ENCODE results near the gene CHD9NB.
A peak's percentile ranks its signal among the peaks of the same experiment; 100 is the strongest.
"Not testable (repeated sequence)": the region's sequence is repeated elsewhere in the genome, so short reads cannot be mapped to it uniquely, and the experiment has no call there.

Gene CHD9NB

GRCh38 chr16:53041320-53042051, 11.2 kb downstream of the CHD9NB start:
- Histone ChIP-seq H3K4me1 (ENCODE audit: insufficient read depth, low read length) (peaks cover 8% of the 10 kb centered on the region), H3K9ac (ENCODE audit: low read depth, low read length) (peak overlapping the region; percentile 47; the same call in 1 of the 2 replicates)

GRCh38 chr16:53040788-53041187, 11.9 kb downstream of the CHD9NB start:
- peaks cover 8% of the 10 kb centered on the region for H3K4me1 ChIP-seq (ENCODE audit: insufficient read depth, low read length)

More at GRCh38 chr16:53041320-53042051, 11.2 kb downstream of the CHD9NB start:
- 0 out of 2 replicates have a peak, but pooled peaks cover 2% of the 10 kb centered on the region for H3K36me3 ChIP-seq (ENCODE audit: insufficient read depth, low read length)
- H3K9me3 ChIP-seq (ENCODE audit: control insufficient read depth, insufficient read depth, low read length), result no peaks in the 10 kb centered on the region; the same call in 1 of the 2 replicates

GRCh38 chr16:53036711-53037110, 16.0 kb downstream of the CHD9NB start:
- H3K4me1 ChIP-seq (ENCODE audit: insufficient read depth, low read length); H3K9me3 ChIP-seq (ENCODE audit: control insufficient read depth, insufficient read depth, low read length); H3K9ac ChIP-seq (ENCODE audit: low read depth, low read length); H3K36me3 ChIP-seq (ENCODE audit: insufficient read depth, low read length): not testable (repeated sequence)

More at GRCh38 chr16:53040788-53041187, 11.9 kb downstream of the CHD9NB start:
- 0 out of 2 replicates have a peak, but pooled peaks cover 2% of the 10 kb centered on the region for H3K36me3 ChIP-seq (ENCODE audit: insufficient read depth, low read length)
- H3K9me3 ChIP-seq (ENCODE audit: control insufficient read depth, insufficient read depth, low read length), result no peaks in the 10 kb centered on the region
- no peak overlapping the region for H3K9ac ChIP-seq (ENCODE audit: low read depth, low read length)

GRCh38 chr16:53036066-53036465, 16.6 kb downstream of the CHD9NB start:
- Histone ChIP-seq H3K36me3 (ENCODE audit: insufficient read depth, low read length) (0 out of 2 replicates have a peak, but pooled peaks cover 2% of the 10 kb centered on the region), H3K4me1 (ENCODE audit: insufficient read depth, low read length) (peaks cover 9% of the 10 kb centered on the region), H3K9ac (ENCODE audit: low read depth, low read length) (no peak overlapping the region), H3K9me3 (ENCODE audit: control insufficient read depth, insufficient read depth, low read length) (peaks cover 9% of the 10 kb centered on the region; the same call in 1 of the 2 replicates)

GRCh38 chr16:53035176-53035942, 17.3 kb downstream of the CHD9NB start:
- Histone ChIP-seq H3K36me3 (ENCODE audit: insufficient read depth, low read length) (0 out of 2 replicates have a peak, but pooled peaks cover under 1% of the 10 kb centered on the region), H3K9me3 (ENCODE audit: control insufficient read depth, insufficient read depth, low read length) (peaks cover 9% of the 10 kb centered on the region; the same call in 1 of the 2 replicates), H3K9ac (ENCODE audit: low read depth, low read length) (no peak overlapping the region), H3K4me1 (ENCODE audit: insufficient read depth, low read length) (peaks cover 14% of the 10 kb centered on the region)

- H3K36me3 ChIP-seq (ENCODE audit: insufficient read depth, low read length), result no peaks in the 10 kb centered on the region
- H3K9me3 ChIP-seq (ENCODE audit: control insufficient read depth, insufficient read depth, low read length), result peaks cover 9% of the 10 kb centered on the region; the same call in 1 of the 2 replicates
- no peak overlapping the region for H3K9ac ChIP-seq (ENCODE audit: low read depth, low read length)
- H3K4me1 ChIP-seq (ENCODE audit: insufficient read depth, low read length), result peaks cover 17% of the 10 kb centered on the region
These were observed 18.4 kb downstream of the CHD9NB start for GRCh38 chr16:53034306-53034705.

GRCh38 chr16:53031323-53031942, 21.3 kb downstream of the CHD9NB start:
- Histone ChIP-seq H3K9me3 (ENCODE audit: control insufficient read depth, insufficient read depth, low read length) (peaks cover 9% of the 10 kb centered on the region; the same call in 1 of the 2 replicates), H3K4me1 (ENCODE audit: insufficient read depth, low read length) (peaks cover 17% of the 10 kb centered on the region), H3K9ac (ENCODE audit: low read depth, low read length) (no peak overlapping the region; the same call in 1 of the 2 replicates), H3K36me3 (ENCODE audit: insufficient read depth, low read length) (no peaks in the 10 kb centered on the region)

- H3K9me3 ChIP-seq (ENCODE audit: control insufficient read depth, insufficient read depth, low read length), result peaks cover 9% of the 10 kb centered on the region; the same call in 1 of the 2 replicates
- H3K36me3 ChIP-seq (ENCODE audit: insufficient read depth, low read length), result no peaks in the 10 kb centered on the region
- no peak overlapping the region for H3K9ac ChIP-seq (ENCODE audit: low read depth, low read length)
- H3K4me1 ChIP-seq (ENCODE audit: insufficient read depth, low read length), result peaks cover 17% of the 10 kb centered on the region
These were observed 22.7 kb downstream of the CHD9NB start for GRCh38 chr16:53029971-53030370.

- no peak overlapping the region for H3K9ac ChIP-seq (ENCODE audit: low read depth, low read length)
- no peaks in the 10 kb centered on the region for H3K4me1 ChIP-seq (ENCODE audit: insufficient read depth, low read length)
- no peaks in the 10 kb centered on the region for H3K36me3 ChIP-seq (ENCODE audit: insufficient read depth, low read length)
- no peaks in the 10 kb centered on the region for H3K9me3 ChIP-seq (ENCODE audit: control insufficient read depth, insufficient read depth, low read length)
These were observed 28.7 kb downstream of the CHD9NB start for GRCh38 chr16:53024045-53024444.

GRCh38 chr16:53022374-53022773, 30.3 kb downstream of the CHD9NB start:
- H3K9ac ChIP-seq (ENCODE audit: low read depth, low read length), result no peak overlapping the region
- H3K4me1 ChIP-seq (ENCODE audit: insufficient read depth, low read length), result no peaks in the 10 kb centered on the region
- no peaks in the 10 kb centered on the region for H3K9me3 ChIP-seq (ENCODE audit: control insufficient read depth, insufficient read depth, low read length)
- H3K36me3 ChIP-seq (ENCODE audit: insufficient read depth, low read length), result no peaks in the 10 kb centered on the region

GRCh38 chr16:53018834-53019416, 33.8 kb downstream of the CHD9NB start:
- no peaks in the 10 kb centered on the region for H3K36me3 ChIP-seq (ENCODE audit: insufficient read depth, low read length)
- no peak overlapping the region for H3K9ac ChIP-seq (ENCODE audit: low read depth, low read length)
- no peaks in the 10 kb centered on the region for H3K4me1 ChIP-seq (ENCODE audit: insufficient read depth, low read length)
- H3K9me3 ChIP-seq (ENCODE audit: control insufficient read depth, insufficient read depth, low read length), result no peaks in the 10 kb centered on the region

GRCh38 chr16:53014287-53014686, 38.4 kb downstream of the CHD9NB start:
- H3K9me3 ChIP-seq (ENCODE audit: control insufficient read depth, insufficient read depth, low read length), result no peaks in the 10 kb centered on the region
- H3K4me1 ChIP-seq (ENCODE audit: insufficient read depth, low read length), result no peaks in the 10 kb centered on the region
- no peaks in the 10 kb centered on the region for H3K36me3 ChIP-seq (ENCODE audit: insufficient read depth, low read length)
- H3K9ac ChIP-seq (ENCODE audit: low read depth, low read length), result no peak overlapping the region

GRCh38 chr16:53007095-53007494, 45.6 kb downstream of the CHD9NB start:
- Histone ChIP-seq H3K9ac (ENCODE audit: low read depth, low read length) (no peak overlapping the region), H3K36me3 (ENCODE audit: insufficient read depth, low read length) (no peaks in the 10 kb centered on the region), H3K4me1 (ENCODE audit: insufficient read depth, low read length) (no peaks in the 10 kb centered on the region), H3K9me3 (ENCODE audit: control insufficient read depth, insufficient read depth, low read length) (no peaks in the 10 kb centered on the region)

- Histone ChIP-seq H3K4me1 (ENCODE audit: insufficient read depth, low read length) (0 out of 2 replicates have a peak, but pooled peaks cover 4% of the 10 kb centered on the region), H3K9ac (ENCODE audit: low read depth, low read length) (no peak overlapping the region), H3K36me3 (ENCODE audit: insufficient read depth, low read length) (no peaks in the 10 kb centered on the region), H3K9me3 (ENCODE audit: control insufficient read depth, insufficient read depth, low read length) (no peaks in the 10 kb centered on the region)
These were observed 54.8 kb downstream of the CHD9NB start for GRCh38 chr16:52997922-52998321.
